Posterior cingulate gyrus (tissue), 11 donors: ENCODE data around the gene SUPT16H.
"Not testable (repeated sequence)": the region's sequence is repeated elsewhere in the genome, so short reads cannot be mapped to it uniquely, and the experiment has no call there.

ENCODE experiments used
- DNase-seq, 10 donors: peaks; one replicate each; pipeline versions ENCODE4 v3.0.0 to v3.0.0-alpha.2; 2020 to 2021; ENCODE audit warnings: mixed read lengths in 3 of 10
- intact Hi-C: fragments of 100-400 bp; cut with DNase I; formaldehyde crosslinking; loops from one replicate; pipeline ENCODE4 v1.15.1; 2023

SUPT16H gene

GRCh38 chr14:21307637-21308036 is 76.2 kb downstream of the SUPT16H start:
- intact Hi-C loops, result no loop called here
- no peak for DNase-seq

GRCh38 chr14:21302836-21303140 is 81.0 kb downstream of the SUPT16H start:
- intact Hi-C loops, result not testable (repeated sequence)
- peak in 1 of 10 donors; percentile 5 for DNase-seq

DNA sequence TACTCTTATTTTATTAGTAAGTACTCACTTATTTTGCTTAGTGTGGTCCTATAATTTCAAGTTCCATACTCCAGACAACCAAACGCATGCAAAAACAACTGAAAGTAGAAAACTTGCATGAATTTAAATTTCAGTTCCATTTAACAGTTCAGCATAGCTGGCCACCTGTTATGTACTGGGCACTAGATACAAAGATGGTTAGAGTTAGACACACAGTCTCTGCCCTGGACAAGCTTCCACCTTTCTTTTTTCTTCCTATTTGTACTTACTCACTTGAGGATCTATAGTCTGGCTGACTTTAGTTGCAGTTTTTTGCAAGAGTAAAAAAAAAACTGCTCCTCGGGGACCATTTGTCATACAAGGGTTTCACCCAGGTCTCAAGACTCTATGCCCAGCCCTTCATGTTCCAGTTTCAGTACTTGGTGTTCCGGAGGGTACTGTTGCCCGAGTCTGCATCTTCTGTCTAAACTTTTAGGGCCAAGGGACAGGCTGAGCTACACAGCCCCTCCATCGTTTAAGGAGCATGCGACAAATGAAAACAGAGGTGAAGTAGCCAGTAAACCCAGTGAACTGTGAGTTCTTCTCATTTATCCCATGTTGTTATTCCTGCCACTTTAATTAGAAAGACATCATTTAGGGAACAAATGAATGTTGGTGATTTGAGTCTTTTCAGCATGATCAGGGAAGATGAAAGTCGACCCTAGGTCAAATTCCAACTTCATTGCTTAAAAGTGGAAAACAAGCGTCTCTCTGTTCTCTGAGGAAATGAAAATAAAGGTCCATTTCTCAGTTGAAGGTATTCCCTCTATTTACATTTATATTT is 81.6 kb downstream of the SUPT16H start:
- DNase-seq, result no peak

More for the DNA sequence above, 81.6 kb downstream of the SUPT16H start:
- intact Hi-C loops, result no loop called here
